Esophagus muscularis mucosa (tissue), 4 donors: ENCODE results near the gene HBS1L.

Experiments used
- CTCF ChIP-seq, 3 experiments: fragments of 200-600 bp in 2 of 3; fragments of 450-650 bp in 1 of 3; sonication (generic) in 2 of 3; IDR thresholded peaks; one replicate each; pipeline ENCODE4 v1.5.1; 2017 to 2019; ENCODE audit warnings: antibody characterized with exemption in 3 of 3, mild to moderate bottlenecking in 2 of 3, moderate library complexity in 1 of 3
- EP300 ChIP-seq: sonication (generic); formaldehyde crosslinking; IDR thresholded peaks from one replicate; pipeline ENCODE4 v1.6.1; 2017; ENCODE audit warnings: antibody characterized with exemption
- POLR2A ChIP-seq: fragments of 450-650 bp; IDR thresholded peaks from one replicate; pipeline ENCODE4 v1.6.1; 2017; ENCODE audit warnings: antibody characterized with exemption, moderate library complexity, mild to moderate bottlenecking, low read depth
- POLR2AphosphoS5 ChIP-seq, 2 donors: sonication (generic); formaldehyde crosslinking; IDR thresholded peaks; one replicate each; pipeline ENCODE4 v1.6.1; 2017; ENCODE audit warnings: antibody characterized with exemption in 2 of 2

DNA sequence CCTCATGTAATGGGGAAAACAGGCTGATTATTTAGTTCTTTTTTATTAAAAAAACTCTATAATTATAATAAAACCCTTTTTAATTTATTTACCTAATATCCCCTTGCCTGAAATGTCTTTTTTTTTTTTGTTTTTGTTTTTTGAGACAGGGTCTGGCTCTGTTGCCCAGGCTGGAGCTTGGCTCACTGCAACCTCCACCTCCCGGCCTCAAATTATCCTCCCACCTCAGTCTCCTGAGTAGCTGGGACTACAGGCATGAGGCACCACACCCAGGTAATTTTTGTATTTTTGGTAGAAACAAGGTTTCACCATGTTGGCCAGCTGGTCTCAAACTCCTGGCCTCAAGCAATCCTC, 30.3 kb upstream of the HBS1L start:
- TF ChIP-seq CTCF (IDR thresholded peaks at IDR 0.05): no peak
- TF ChIP-seq POLR2AphosphoS5 (IDR thresholded peaks at IDR 0.05): no peak
- no peak for TF ChIP-seq EP300
- TF ChIP-seq POLR2A: no peak
